Esophagus muscularis mucosa (tissue), 4 donors: ENCODE measurements around the gene EEA1. TPM values are rescaled to one million over a fixed set of nuclear protein-coding genes. Genes with fewer than 3 reads are reported as not detected.

Source experiments
- DNase-seq: peaks from one replicate; pipeline ENCODE4 v3.0.0-alpha.2; 2017; ENCODE audit errors: extremely low spot score
- H3K27ac ChIP-seq, 4 donors: fragments of 200-600 bp; sonication (generic); replicated peaks in 1 of 4; 1 replicate in 3 of 4; 2 replicates in 1 of 4; pipeline ENCODE4 v1.5.1; 2016 to 2019; ENCODE audit warnings: mild to moderate bottlenecking in 1 of 4
- H3K27me3 ChIP-seq, 4 donors: fragments of 200-600 bp; sonication (generic); one replicate each; pipeline versions ENCODE4 v1.5.1 to v1.6.0; 2016 to 2019
- H3K36me3 ChIP-seq, 4 donors: fragments of 200-600 bp; sonication (generic); one replicate each; pipeline ENCODE4 v1.5.1; 2016 to 2019
- H3K4me1 ChIP-seq, 4 donors: fragments of 200-600 bp; sonication (generic); one replicate each; pipeline ENCODE4 v1.5.1; 2016 to 2019
- H3K4me3 ChIP-seq, 4 donors: fragments of 200-600 bp; sonication (generic); 1 replicate in 2 of 4; 2 replicates in 2 of 4; pipeline ENCODE4 v1.5.1; 2016 to 2019; ENCODE audit warnings: mild to moderate bottlenecking in 4 of 4, moderate library complexity in 1 of 4
- H3K9me3 ChIP-seq, 4 donors: fragments of 200-600 bp; sonication (generic); 1 replicate in 3 of 4; 2 replicates in 1 of 4; pipeline ENCODE4 v1.5.1; 2016 to 2019
- CTCF ChIP-seq, 3 experiments: fragments of 200-600 bp in 2 of 3; fragments of 450-650 bp in 1 of 3; sonication (generic) in 2 of 3; IDR thresholded peaks; one replicate each; pipeline ENCODE4 v1.5.1; 2017 to 2019; ENCODE audit warnings: antibody characterized with exemption in 3 of 3, mild to moderate bottlenecking in 2 of 3, moderate library complexity in 1 of 3
- EP300 ChIP-seq: sonication (generic); formaldehyde crosslinking; IDR thresholded peaks from one replicate; pipeline ENCODE4 v1.6.1; 2017; ENCODE audit warnings: antibody characterized with exemption
- POLR2A ChIP-seq: fragments of 450-650 bp; IDR thresholded peaks from one replicate; pipeline ENCODE4 v1.6.1; 2017; ENCODE audit warnings: antibody characterized with exemption, moderate library complexity, mild to moderate bottlenecking, low read depth
- POLR2AphosphoS5 ChIP-seq, 2 donors: sonication (generic); formaldehyde crosslinking; IDR thresholded peaks; one replicate each; pipeline ENCODE4 v1.6.1; 2017; ENCODE audit warnings: antibody characterized with exemption in 2 of 2
- WGBS: methylation state at CpG from one replicate; pipeline ENCODE4 v1.1.5; 2018; 5-methylcytosine and 5-hydroxymethylcytosine counted together
- intact Hi-C: fragments of 100-400 bp; cut with DNase I; formaldehyde crosslinking; loops from one replicate; pipeline ENCODE4 v1.15.1; 2023
- total RNA-seq, 4 donors: library from RNA; depleted of rRNA; stranded (reverse); fragments of >200 nt; gene quantifications; one replicate each; pipeline versions ENCODE4 v1.1.0 to v1.2.1, GENCODE V29; 2016

Gene EEA1
- total RNA-seq, 4 donors from 2014 or later: 15.7 to 31.1 (median 24.1) TPM

GRCh38 chr12:92890601-92891106, 38.4 kb downstream of the EEA1 start:
- intact Hi-C loops: loop anchor here (5.0 kb wide), 1 partner anchor 37 kb away; the partner anchor contains the start of gene EEA1
- no peaks in the 10 kb centered on the region for H3K9me3 ChIP-seq
- no peak overlapping the region for H3K4me3 ChIP-seq
- H3K36me3 ChIP-seq: peaks cover 0 to 11% (median 0%) of the 10 kb centered on the region in 4 donors
- no peak for DNase-seq
- no peak overlapping the region for H3K27ac ChIP-seq
- no peak for TF ChIP-seq EP300
- no peak for TF ChIP-seq CTCF (IDR thresholded peaks at IDR 0.05)
- no peak for TF ChIP-seq POLR2AphosphoS5 (IDR thresholded peaks at IDR 0.05)
- no peak for TF ChIP-seq POLR2A
- 59% methylated on average over 3 of the region's 3 CpGs for WGBS
- H3K27me3 ChIP-seq: no peaks in the 10 kb centered on the region
- H3K4me1 ChIP-seq: peaks cover 0 to 8% (median 0%) of the 10 kb centered on the region in 4 donors

DNA sequence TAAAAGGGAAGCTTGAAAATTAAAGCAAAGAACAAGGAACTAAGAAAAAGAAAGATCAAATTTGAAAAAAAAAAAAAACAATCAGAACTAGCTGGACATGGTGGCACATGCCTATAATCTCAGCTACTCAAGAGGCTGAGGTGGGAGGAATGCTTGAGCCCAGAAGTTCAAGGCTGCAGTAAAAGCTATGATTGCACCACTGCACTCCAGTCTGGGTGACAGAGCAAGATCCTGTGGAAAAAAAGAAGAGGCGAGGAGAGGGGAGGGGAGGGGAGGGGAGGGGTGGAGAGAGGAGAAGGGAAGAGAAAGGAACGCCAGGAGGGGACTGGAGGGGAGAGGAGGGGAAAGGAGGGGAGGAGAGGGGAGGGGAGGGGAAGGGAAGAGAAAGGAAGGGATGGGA, 43.0 kb downstream of the EEA1 start:
- WGBS: 75% methylated on average over 2 of the region's 2 CpGs
- intact Hi-C loops: no loop called here
- H3K4me1 ChIP-seq: peaks cover 0 to 8% (median 0%) of the 10 kb centered on the region in 4 donors
- no peak overlapping the region for H3K27ac ChIP-seq
- no peaks in the 10 kb centered on the region for H3K27me3 ChIP-seq
- H3K4me3 ChIP-seq: no peak overlapping the region
- H3K9me3 ChIP-seq: no peaks in the 10 kb centered on the region
- TF ChIP-seq POLR2A (no peak), EP300 (no peak), CTCF (IDR thresholded peaks at IDR 0.05) (no peak), POLR2AphosphoS5 (IDR thresholded peaks at IDR 0.05) (no peak)
- peaks cover 0 to 25% (median 0%) of the 10 kb centered on the region in 4 donors for H3K36me3 ChIP-seq
- DNase-seq: no peak

- Histone ChIP-seq H3K9me3 (no peaks in the 10 kb centered on the region), H3K4me1 (no peaks in the 10 kb centered on the region), H3K36me3 (peaks cover 0 to 31% (median 4%) of the 10 kb centered on the region in 4 donors), H3K27me3 (no peaks in the 10 kb centered on the region), H3K4me3 (no peak overlapping the region), H3K27ac (no peak overlapping the region)
- TF ChIP-seq EP300: no peak
- TF ChIP-seq CTCF (IDR thresholded peaks at IDR 0.05): no peak
- no peak for TF ChIP-seq POLR2AphosphoS5 (IDR thresholded peaks at IDR 0.05)
- TF ChIP-seq POLR2A: no peak
- WGBS: 94% methylated on average over 2 of the region's 2 CpGs
- intact Hi-C loops: no loop called here
- DNase-seq: no peak
Observed at GRCh38 chr12:92879698-92880322, 49.3 kb downstream of the EEA1 start.

- 92% methylated on average over 1 of the region's 1 CpG for WGBS
- intact Hi-C loops: no loop called here
- no peak for TF ChIP-seq CTCF (IDR thresholded peaks at IDR 0.05)
- no peak for TF ChIP-seq EP300
- no peak for TF ChIP-seq POLR2A
- no peak for TF ChIP-seq POLR2AphosphoS5 (IDR thresholded peaks at IDR 0.05)
Observed at GRCh38 chr12:92877904-92878303, 51.2 kb downstream of the EEA1 start.

More at GRCh38 chr12:92877904-92878303, 51.2 kb downstream of the EEA1 start:
- Histone ChIP-seq H3K27me3 (no peaks in the 10 kb centered on the region), H3K4me1 (no peaks in the 10 kb centered on the region), H3K4me3 (no peak overlapping the region), H3K36me3 (peaks cover 0 to 21% (median 4%) of the 10 kb centered on the region in 4 donors), H3K9me3 (no peaks in the 10 kb centered on the region), H3K27ac (no peak overlapping the region)
- no peak for DNase-seq
